Measurements from ENCODE around the gene CETP. TPM values are rescaled to one million over a fixed set of nuclear protein-coding genes. Genes with fewer than 3 reads are reported as not detected.
"Not testable (repeated sequence)": the region's sequence is repeated elsewhere in the genome, so short reads cannot be mapped to it uniquely, and the experiment has no call there.

The CETP gene
- polyA plus RNA-seq, 1 experiment = 0.09 TPM

DNA sequence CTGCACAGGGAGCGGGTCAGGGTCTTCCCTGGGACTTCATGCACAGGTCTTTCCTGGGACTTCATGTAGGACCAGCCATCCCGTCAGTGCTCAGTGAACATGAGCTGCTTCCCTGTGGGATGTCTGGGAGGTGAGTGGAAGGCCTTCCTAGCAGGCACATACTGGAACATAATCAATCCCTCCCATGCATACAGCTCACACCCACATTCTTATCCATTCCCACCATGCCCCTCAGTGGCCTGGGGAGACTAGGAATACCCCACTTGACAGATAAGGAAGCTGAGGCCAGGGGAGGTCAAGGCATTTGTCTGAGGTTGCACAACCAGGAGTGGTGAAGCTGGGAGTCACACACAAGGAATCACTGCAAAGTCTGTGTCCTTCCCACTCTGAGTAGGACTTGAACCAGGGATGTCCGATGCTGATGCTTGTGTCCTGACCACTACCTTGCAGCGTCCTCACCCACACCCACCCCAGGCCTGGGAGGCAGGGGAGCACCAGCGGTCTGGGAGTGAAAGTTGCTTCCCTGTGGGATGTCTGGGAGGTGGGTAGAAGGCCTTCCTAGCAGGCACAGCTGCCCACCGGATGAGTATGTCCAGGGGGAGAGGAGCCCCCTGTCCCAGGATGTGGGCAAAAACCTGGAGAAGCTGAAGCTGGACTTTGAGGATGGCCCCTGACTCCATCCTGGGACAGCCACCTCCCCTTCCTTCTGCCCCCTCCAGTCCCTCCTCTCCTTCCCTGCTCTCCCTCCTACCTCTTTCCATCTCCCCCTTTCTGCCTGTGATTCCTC lies 26.6 kb downstream of the CETP start:
- POLR2A ChIA-PET = interaction anchor here (0.5 to 1.6 kb wide), 5 partner anchors 24 to 355 kb away, joined by 3 to 7 read pairs (median 5); no protein-coding TSS in a partner anchor
- no peaks in the 10 kb centered on the region for H3K27me3 ChIP-seq (ENCODE audit: control insufficient read depth, insufficient read depth, low read length)
- no peak for DNase-seq (ENCODE audit: low read depth, low spot score)
- TF ChIP-seq, protein P1, sequence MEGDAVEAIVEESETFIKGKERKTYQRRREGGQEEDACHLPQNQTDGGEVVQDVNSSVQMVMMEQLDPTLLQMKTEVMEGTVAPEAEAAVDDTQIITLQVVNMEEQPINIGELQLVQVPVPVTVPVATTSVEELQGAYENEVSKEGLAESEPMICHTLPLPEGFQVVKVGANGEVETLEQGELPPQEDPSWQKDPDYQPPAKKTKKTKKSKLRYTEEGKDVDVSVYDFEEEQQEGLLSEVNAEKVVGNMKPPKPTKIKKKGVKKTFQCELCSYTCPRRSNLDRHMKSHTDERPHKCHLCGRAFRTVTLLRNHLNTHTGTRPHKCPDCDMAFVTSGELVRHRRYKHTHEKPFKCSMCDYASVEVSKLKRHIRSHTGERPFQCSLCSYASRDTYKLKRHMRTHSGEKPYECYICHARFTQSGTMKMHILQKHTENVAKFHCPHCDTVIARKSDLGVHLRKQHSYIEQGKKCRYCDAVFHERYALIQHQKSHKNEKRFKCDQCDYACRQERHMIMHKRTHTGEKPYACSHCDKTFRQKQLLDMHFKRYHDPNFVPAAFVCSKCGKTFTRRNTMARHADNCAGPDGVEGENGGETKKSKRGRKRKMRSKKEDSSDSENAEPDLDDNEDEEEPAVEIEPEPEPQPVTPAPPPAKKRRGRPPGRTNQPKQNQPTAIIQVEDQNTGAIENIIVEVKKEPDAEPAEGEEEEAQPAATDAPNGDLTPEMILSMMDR (IDR thresholded peaks at IDR 0.05; ENCODE audit: low read depth, low read length) = no peak
- H3K4me3 ChIP-seq (ENCODE audit: low read depth, low read length) = peak overlapping the region; percentile 81
- peak overlapping the region; percentile 31 for H3K27ac ChIP-seq (ENCODE audit: low read depth, low read length)
- no peaks in the 10 kb centered on the region; the same call in 1 of the 2 replicates for H3K9me3 ChIP-seq (ENCODE audit: control insufficient read depth, insufficient read depth, low read length)
- CTCF ChIA-PET = interaction anchor here (1.9 kb wide), 1 partner anchor 24 kb away, joined by 5 read pairs; no protein-coding TSS in a partner anchor

- Histone ChIP-seq H3K9me3 (ENCODE audit: control insufficient read depth, insufficient read depth, low read length) (no peaks in the 10 kb centered on the region; the same call in 1 of the 2 replicates), H3K27ac (ENCODE audit: low read depth, low read length) (peak within 1 kb of the TSS; percentile 65), H3K4me3 (ENCODE audit: low read depth, low read length) (peak within 1 kb of the TSS; percentile 81), H3K27me3 (ENCODE audit: control insufficient read depth, insufficient read depth, low read length) (no peaks in the 10 kb centered on the region)
- ChIA-PET POLR2A (interaction anchor here (0.5 to 1.6 kb wide), 8 partner anchors 10 to 354 kb away, joined by 3 to 7 read pairs (median 4); no protein-coding TSS in a partner anchor), CTCF (interaction anchor here (1.9 kb wide), 1 partner anchor 25 kb away, joined by 5 read pairs; no protein-coding TSS in a partner anchor)
- TF ChIP-seq, protein P1 (IDR thresholded peaks at IDR 0.05; ENCODE audit: low read depth, low read length) = no peak
- DNase-seq (ENCODE audit: low read depth, low spot score) = peak; percentile 39
Measured at GRCh38 chr16:56988948-56989945, 27.5 kb downstream of the CETP start, which contains the start of gene NLRC5. Gene NLRC5, plus strand, starts transcription at chr16:56989557. Its CDS starts 31,156 bp downstream, at chr16:57020713.

- H3K27me3 ChIP-seq (ENCODE audit: control insufficient read depth, insufficient read depth, low read length) = no peaks in the 10 kb centered on the region
- H3K27ac ChIP-seq (ENCODE audit: low read depth, low read length) = no peak overlapping the region
- CTCF ChIA-PET = interaction anchor here (1.9 kb wide), 1 partner anchor 26 kb away, joined by 5 read pairs; no protein-coding TSS in a partner anchor
- no peaks in the 10 kb centered on the region; the same call in 1 of the 2 replicates for H3K9me3 ChIP-seq (ENCODE audit: control insufficient read depth, insufficient read depth, low read length)
- peak overlapping the region; percentile 81 for H3K4me3 ChIP-seq (ENCODE audit: low read depth, low read length)
- TF ChIP-seq, protein P1 (IDR thresholded peaks at IDR 0.05; ENCODE audit: low read depth, low read length) = no peak
- POLR2A ChIA-PET = interaction anchor here (1.0 to 1.6 kb wide), 6 partner anchors 9 to 59 kb away, joined by 3 to 7 read pairs (median 4); no protein-coding TSS in a partner anchor
- DNase-seq (ENCODE audit: low read depth, low spot score) = no peak
Measured at GRCh38 chr16:56989988-56990387, 28.2 kb downstream of the CETP start.

- ChIA-PET POLR2A (interaction anchor here (1.3 kb wide), 1 partner anchor 59 kb away, joined by 4 read pairs; no protein-coding TSS in a partner anchor), CTCF (no interaction called here)
- no peaks in the 10 kb centered on the region for H3K27me3 ChIP-seq (ENCODE audit: control insufficient read depth, insufficient read depth, low read length)
- H3K9me3 ChIP-seq (ENCODE audit: control insufficient read depth, insufficient read depth, low read length) = no peaks in the 10 kb centered on the region; the same call in 1 of the 2 replicates
- no peak overlapping the region for H3K27ac ChIP-seq (ENCODE audit: low read depth, low read length)
- TF ChIP-seq, protein P1 (IDR thresholded peaks at IDR 0.05; ENCODE audit: low read depth, low read length) = no peak
- peak overlapping the region; percentile 81 for H3K4me3 ChIP-seq (ENCODE audit: low read depth, low read length)
- DNase-seq (ENCODE audit: low read depth, low spot score) = no peak
Measured at GRCh38 chr16:56990407-56991286, 28.9 kb downstream of the CETP start.

DNA sequence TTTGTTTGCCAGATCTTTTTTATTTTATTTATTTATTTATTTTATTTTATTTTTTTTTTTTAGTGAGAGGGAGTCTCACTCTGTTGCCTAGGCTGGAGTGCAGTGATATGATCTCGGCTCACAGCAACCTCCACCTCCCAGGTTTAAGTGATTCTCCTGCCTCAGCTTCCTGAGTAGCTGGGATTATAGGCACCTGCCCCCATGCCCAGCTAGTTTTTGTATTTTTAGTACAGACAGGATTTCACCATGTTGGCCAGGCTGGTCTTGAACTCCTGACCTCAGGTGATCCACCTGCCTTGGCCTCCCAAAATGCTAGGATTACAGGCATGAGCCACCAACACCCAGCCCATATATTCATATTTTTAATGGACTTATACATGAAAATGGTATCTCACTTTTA lies 30.7 kb downstream of the CETP start:
- H3K27ac ChIP-seq (ENCODE audit: low read depth, low read length); H3K27me3 ChIP-seq (ENCODE audit: control insufficient read depth, insufficient read depth, low read length); DNase-seq (ENCODE audit: low read depth, low spot score); POLR2A ChIA-PET; CTCF ChIA-PET; H3K4me3 ChIP-seq (ENCODE audit: low read depth, low read length); H3K9me3 ChIP-seq (ENCODE audit: control insufficient read depth, insufficient read depth, low read length): not testable (repeated sequence)
